HL-60 (cell line): ENCODE measurements around the gene LGALS9C.
"Not testable (repeated sequence)": the region's sequence is repeated elsewhere in the genome, so short reads cannot be mapped to it uniquely, and the experiment has no call there.

Experiments
- GABPA ChIP-seq: IDR thresholded peaks from 2 replicates; pipeline ENCODE4 v1.6.1; 2012; ENCODE audit warnings: low read depth
- POLR2AphosphoS5 ChIP-seq: IDR thresholded peaks from 2 replicates; pipeline ENCODE4 v1.6.1; 2012; ENCODE audit warnings: low read depth
- SPI1 ChIP-seq: IDR thresholded peaks from 2 replicates; pipeline ENCODE4 v1.6.1; 2012; ENCODE audit warnings: low read depth, mild to moderate bottlenecking, borderline replicate concordance
- TF ChIP-seq, protein P1 (sequence below): IDR thresholded peaks from one replicate; pipeline ENCODE4 v1.5.1; 2011; ENCODE audit warnings: low read length, control low read depth, inconsistent platforms; ENCODE audit not compliant: insufficient read depth
- TF ChIP-seq, protein P2 (sequence below): IDR thresholded peaks from 2 replicates; pipeline ENCODE4 v1.6.1; 2012; ENCODE audit warnings: low read depth; ENCODE audit not compliant: insufficient replicate concordance

- TF ChIP-seq, protein P1, sequence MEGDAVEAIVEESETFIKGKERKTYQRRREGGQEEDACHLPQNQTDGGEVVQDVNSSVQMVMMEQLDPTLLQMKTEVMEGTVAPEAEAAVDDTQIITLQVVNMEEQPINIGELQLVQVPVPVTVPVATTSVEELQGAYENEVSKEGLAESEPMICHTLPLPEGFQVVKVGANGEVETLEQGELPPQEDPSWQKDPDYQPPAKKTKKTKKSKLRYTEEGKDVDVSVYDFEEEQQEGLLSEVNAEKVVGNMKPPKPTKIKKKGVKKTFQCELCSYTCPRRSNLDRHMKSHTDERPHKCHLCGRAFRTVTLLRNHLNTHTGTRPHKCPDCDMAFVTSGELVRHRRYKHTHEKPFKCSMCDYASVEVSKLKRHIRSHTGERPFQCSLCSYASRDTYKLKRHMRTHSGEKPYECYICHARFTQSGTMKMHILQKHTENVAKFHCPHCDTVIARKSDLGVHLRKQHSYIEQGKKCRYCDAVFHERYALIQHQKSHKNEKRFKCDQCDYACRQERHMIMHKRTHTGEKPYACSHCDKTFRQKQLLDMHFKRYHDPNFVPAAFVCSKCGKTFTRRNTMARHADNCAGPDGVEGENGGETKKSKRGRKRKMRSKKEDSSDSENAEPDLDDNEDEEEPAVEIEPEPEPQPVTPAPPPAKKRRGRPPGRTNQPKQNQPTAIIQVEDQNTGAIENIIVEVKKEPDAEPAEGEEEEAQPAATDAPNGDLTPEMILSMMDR: not testable (repeated sequence)
- TF ChIP-seq POLR2AphosphoS5, SPI1, GABPA: not testable (repeated sequence)
- TF ChIP-seq, protein P2, sequence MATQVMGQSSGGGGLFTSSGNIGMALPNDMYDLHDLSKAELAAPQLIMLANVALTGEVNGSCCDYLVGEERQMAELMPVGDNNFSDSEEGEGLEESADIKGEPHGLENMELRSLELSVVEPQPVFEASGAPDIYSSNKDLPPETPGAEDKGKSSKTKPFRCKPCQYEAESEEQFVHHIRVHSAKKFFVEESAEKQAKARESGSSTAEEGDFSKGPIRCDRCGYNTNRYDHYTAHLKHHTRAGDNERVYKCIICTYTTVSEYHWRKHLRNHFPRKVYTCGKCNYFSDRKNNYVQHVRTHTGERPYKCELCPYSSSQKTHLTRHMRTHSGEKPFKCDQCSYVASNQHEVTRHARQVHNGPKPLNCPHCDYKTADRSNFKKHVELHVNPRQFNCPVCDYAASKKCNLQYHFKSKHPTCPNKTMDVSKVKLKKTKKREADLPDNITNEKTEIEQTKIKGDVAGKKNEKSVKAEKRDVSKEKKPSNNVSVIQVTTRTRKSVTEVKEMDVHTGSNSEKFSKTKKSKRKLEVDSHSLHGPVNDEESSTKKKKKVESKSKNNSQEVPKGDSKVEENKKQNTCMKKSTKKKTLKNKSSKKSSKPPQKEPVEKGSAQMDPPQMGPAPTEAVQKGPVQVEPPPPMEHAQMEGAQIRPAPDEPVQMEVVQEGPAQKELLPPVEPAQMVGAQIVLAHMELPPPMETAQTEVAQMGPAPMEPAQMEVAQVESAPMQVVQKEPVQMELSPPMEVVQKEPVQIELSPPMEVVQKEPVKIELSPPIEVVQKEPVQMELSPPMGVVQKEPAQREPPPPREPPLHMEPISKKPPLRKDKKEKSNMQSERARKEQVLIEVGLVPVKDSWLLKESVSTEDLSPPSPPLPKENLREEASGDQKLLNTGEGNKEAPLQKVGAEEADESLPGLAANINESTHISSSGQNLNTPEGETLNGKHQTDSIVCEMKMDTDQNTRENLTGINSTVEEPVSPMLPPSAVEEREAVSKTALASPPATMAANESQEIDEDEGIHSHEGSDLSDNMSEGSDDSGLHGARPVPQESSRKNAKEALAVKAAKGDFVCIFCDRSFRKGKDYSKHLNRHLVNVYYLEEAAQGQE: not testable (repeated sequence)
Observed at GRCh38 chr17:18439465-18439870, 37.1 kb upstream of the LGALS9C start.
